ENCODE measurements around the gene USP2.

Gene USP2

DNA sequence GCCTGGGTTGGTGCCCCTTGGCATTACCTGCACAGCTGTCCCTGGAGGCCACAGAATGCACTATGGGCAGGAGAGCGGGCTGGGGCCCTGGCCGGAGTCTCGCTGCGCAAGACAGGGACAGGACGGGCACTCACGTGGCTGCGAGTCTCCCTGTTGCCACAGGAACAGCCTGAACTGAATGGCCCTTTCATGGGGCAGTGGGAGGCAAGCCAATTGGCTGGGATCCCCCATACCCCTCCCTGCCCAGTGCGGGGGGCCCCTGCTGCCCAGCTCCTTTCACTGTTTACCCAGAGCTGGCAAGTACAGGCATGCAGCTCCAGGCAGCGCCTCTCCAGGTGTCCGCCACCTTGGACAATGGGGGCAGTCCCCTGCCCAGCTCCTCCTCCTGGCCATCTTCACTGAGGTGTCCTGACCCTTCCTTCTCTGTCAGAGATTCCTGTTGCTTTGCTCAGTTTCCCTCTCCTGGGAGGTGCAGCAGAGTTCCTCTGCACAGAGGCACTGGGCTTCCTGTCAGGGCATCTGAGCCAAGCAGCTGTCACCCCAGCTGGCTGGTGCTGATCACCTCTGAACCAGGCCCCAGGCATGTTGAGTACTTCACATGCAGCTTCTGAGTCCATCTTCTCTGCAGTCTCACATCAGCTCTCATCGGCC lies 5.2 kb downstream of the USP2 start:
- DNase-seq (ENCODE audit: low read depth), result no peak

DNA sequence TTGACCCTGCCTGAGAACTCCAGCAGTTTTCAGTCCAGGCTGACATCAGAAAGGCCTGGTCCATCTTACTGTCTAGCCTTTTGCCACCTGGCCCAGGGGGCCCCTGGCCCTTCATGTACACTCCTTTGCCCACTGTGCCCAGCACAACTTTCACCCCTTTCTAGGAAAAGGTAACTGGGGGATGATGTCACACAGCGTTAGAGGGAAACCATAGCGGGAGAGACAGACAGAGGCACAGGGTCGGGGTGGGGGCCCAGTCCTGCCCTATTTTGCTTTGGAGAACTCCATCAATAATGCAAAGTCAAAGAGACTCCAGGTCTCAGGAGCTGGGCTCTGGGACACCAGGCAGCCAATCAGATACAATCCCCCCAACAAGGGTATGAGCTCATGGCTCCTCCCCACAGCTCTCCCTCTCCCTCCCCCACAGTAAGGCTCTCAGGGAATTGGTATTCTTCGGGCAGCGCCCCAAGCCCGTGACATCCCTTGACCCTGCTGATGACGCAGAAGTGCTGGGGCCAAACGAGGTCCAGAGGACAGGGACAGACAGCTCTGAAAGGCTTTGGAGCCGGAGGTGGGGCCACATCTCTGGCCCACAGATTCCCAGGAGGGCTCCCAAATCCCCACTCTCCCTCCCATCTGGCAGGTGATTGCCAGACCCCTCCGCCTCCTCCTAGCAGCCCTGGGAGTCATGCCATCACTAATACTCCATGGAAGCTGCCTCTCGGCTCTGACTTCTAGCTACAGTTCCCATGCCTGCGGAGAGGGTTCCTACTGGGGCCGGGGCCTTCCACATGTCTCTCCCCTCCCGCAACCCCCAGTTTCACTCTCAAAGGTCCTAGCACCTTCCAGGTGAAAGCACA lies 5.9 kb downstream of the USP2 start:
- DNase-seq (ENCODE audit: low read depth), result no peak

DNA sequence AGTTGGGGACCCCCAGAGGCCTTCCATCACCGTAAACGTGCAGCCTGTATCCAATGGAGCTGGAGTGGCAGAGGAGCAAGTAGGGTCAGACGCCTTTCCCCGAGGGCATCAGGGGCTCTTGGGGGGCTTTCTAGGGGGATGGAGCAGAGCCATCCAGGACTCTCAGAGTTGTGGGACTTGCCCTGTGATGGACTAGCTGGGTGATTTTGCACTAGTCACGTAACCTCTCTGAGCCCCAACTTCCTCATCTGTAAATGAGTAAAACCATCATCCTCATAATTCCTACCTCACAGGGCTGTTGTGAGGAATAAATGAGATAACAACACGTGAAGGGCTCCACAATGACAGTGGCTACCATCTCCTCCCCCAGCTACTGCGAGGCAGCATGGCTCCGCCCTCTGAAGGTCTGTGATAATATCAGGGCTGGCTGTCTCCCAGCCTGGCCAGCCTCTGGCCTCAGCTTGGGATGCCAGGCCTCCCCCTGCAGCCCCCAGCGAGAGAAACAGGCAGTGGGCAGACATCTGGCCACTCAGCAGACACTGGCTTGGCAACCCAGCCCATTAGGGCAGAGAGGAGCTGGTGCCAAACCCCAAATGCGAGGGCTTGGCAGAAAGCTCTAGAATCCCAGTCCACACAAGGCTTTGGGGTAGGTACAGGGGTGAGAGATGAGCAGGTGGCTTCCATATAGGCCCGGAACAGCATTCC lies 6.7 kb downstream of the USP2 start:
- no peak for DNase-seq (ENCODE audit: low read depth)

DNA sequence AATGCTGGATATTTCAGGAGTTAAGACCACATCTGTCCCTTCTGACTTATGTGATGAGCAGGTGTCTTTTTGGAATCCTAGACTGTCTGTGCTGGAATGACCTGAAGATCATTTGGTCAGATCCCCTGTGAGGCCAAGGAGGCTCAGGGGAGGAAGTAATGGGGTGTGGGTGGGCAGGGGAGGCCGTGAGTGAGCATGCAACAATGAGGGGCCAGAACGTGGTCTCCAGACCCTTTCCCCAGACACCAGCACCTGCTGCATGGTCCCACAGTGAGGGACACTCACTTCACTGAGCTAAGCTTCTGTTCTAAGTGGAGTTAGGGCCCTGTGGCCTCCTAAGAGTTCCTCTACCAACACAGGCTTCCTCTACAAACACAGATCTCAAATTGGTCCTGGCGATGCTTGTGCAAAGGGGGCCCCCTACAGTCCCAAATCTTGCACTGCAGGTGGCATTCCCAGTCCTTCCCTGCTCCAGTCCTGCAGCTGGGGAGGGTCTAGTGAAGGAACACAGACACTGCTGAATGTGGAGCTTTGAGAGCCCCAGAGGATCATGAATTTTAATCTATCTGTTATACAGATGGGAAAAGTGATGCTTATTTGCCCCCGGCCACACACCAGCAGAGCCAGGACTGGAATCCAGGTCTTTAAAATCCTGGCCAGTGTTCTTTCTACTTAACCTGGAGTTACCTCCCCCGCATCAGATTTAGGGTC lies 7.4 kb downstream of the USP2 start:
- DNase-seq (ENCODE audit: low read depth), result no peak

DNA sequence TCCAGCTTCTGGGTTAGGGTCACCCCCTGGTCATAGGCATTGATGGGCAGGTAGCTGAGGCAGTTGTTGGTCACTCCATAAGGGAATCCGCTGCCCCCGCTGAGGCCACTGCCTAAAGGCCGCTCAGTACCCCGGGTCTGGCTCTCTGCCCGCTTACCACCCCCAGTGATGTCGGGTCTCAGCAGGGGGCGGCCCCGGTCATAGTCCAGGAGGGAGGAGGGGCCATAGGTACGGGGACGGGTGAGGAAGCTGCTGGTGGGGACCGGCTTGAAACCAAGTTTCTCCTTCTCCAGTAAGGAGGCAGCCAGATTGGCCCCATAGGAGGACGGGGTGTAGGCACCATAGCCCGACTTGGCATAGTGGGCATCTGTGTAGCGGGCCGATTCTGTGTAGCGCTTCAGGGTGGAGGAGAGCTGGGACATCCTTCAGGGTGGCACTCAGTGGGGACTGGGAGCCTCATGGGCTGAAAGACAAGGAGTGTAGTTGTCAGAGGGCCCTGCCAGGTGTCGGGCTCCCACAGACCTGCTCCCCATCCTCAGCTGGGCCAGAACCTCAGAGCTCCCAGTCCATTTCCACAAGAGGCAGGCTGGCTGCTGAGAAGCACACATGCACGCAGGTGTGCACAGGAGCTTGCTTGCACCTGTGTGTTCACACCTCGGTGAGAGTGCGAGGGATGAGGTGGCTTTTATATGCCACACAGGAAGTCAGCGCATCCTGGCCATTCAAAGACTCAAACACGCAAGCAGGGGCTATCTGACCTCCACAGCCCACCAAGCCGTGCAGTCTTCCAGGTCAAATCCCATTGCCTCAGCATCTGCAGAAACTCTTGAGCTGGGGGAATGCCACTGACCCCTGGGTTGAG lies 8.2 kb downstream of the USP2 start:
- no peak for DNase-seq (ENCODE audit: low read depth)

DNA sequence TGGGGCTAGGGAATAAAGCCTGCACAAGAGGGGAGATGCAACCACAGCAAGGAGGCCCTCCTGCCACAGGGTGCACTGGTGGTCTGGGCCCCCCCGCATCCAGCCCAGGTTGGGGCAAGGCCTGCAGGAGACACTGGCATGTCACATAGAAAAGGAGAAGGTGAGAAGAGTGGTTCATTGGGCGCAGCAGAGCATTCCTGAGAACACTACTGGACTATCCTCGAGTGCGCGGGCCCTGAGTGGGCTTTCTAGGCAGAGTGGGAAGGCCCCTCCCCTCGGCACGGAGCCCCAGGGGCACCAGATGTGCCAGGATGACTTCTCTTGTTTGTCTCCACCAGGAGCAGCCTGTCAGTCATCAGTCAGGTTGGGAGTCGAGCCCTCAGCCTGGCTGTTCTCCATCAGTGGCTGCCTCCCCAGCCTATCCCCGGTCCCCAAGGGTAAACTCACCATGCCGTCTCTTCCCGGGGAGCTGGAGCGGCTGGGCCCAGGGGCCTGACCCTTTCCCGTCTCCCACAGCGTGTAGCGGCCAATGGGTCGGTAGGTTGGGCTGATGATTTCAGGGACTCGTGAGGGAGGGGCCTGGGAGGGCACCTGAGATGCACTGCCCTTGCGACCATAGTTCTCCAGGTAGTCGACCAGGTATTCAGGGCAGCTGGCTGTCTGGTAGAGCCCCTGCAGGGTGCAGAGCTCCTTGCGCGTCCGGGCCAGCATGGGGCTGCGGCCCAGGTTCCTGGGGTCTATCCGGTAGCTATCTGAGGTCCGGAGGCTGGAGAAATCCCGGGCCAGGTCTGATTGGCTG lies 9.0 kb downstream of the USP2 start:
- no peak for DNase-seq (ENCODE audit: low read depth)

DNA sequence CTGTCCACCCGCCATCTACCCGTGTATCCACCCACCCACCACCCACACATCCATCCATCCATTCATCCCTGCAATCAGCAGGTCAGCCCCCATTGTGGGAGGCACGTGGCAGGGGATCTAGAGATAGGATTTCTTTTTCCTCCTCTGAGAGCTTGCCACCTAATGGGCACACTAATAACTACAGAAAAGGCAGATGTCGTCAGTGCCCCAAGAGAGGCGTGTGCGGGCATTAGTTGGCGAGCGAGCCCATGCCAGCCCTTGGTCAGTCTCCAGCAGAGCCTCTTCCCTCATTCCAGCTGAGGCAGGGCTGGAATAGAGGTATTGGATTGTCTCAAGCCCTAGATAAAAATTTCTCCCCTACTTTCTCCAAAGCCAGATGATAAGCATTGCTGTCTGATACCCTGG lies 9.7 kb downstream of the USP2 start:
- no peak for DNase-seq (ENCODE audit: low read depth)

DNA sequence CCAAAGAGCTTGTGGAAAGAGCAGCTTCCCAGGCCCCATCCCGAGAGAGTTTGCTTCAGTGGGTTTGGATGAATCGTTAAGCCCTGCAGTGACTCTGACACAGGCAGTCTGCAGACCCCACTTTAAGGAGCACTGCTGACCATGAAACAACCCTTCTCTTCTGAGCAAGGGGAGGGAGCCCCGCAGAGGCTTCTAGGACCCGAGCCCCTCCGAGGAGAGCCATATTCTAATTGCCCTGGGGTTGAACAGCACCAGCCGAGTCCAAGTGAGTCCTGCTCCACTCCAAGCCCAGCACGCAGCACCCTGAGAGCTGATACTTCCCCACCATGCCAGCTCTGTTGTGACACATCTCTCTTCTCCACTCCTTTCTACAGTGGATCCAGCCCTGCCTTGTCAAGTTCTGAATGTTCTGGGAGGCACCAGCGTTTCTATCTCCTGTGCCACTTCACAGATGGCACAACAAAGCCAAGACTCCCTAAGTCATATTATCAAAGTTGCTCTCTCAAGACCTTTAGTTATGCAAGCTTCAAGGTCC lies 10.4 kb downstream of the USP2 start:
- DNase-seq (ENCODE audit: low read depth), result no peak

DNA sequence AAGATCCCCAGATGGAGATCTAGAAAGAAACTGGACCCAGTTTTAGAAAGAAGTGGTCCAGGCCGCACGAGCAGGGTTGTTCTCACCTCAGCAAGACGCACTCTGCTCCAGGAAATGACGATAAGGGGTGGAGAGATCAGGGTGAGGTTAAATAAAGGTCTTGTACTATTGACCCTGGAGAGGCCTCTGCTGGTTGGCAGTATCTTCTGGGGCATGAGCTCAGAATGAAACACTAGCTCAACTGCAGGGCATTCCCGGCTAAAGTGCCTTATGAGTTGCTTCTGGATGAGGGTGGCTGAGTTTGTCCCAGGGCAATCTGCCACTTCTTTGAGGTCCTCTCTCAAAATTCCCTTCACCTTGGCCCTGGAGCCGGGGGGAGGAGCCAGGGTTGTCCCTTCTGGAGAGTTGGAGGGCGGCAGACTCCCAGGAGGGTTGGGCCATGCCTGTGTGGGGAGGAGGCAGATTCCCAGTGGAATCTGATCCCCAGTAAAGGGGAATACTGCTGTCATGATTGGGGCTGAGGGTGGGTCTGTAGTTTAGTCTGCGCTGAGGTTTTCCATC lies 10.9 kb downstream of the USP2 start:
- DNase-seq (ENCODE audit: low read depth), result no peak

DNA sequence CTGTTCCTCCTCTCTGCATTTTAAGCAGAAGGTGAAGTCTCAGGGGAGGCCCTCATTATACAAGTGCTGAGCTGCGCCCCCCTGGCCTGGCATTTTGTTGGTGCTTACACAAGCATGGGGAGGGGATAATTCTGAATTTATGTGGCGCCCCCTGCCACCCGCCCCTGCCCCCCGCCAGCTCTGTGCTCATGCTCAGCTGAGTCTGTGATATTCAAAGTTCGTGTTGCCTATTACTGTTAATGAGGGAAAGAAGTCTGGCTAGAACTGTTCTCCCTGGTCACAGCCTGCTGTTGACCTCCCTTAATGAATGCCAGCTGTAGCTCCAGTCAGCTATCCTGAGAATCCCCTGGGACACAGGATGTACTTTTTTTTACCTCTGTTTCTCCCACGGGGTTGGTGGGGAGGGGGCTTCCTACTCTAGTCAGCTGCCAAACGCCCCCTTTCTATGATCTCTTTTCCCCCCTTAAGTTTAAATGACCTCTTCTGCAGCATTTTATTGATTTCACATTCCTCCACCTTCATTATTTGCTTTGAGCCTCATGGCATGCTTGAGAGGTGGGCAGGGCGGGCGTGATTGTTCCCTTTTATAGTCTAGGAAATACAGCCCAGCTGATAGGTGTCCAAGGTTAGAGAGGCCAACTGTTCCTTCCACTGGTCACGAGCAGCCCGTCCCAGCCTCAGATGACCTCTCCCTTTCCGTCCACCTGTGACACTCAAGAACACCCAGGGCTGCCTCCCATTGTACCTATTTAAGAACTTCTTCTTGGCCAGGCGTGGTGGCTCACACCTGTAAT lies 12.2 kb downstream of the USP2 start:
- no peak for DNase-seq (ENCODE audit: low read depth)

DNA sequence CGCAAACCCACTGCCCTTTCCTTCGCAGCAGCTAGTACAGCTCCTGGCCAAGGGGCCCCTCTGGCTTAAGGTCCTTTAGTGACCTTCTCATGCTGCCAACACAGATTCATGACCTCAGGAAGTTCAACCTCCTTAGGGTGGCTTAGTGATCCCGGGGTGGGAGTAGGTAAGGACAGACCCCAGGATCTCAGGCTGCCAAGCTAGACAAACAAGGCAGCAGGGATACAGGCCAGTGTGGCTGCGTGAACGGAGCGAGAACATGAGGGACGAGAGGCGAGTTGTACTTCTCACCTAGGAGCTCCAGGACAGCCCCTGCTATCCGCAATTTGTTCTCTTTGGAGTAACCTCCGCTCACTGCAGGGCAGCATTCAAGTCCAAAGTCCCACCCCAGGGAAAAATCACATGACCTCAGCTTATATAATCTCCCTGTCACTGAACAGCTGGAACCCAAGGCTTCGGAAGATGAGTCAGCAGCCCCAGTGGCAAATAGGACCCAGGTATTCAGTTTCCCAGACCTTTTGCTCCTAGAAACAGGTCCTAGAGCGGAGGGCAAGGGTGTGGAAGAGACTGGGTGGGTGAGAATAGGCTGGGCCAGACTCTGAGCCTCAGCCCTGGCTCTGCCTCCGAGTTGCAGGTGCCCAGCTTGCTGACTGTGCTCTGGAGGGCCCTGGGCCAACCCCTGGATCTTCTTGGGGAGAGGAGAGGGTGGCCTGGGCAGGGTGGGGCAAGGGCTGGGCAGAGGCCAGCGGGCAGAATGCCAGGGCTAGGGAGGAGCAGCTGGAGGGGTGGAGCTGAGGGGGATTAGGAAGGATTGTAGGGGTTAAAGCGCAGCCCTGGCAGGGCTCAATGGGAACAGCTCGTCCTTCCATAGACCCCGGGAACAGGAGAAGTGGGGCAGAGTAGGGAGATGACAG lies 13.1 kb downstream of the USP2 start:
- no peak for DNase-seq (ENCODE audit: low read depth)

DNA sequence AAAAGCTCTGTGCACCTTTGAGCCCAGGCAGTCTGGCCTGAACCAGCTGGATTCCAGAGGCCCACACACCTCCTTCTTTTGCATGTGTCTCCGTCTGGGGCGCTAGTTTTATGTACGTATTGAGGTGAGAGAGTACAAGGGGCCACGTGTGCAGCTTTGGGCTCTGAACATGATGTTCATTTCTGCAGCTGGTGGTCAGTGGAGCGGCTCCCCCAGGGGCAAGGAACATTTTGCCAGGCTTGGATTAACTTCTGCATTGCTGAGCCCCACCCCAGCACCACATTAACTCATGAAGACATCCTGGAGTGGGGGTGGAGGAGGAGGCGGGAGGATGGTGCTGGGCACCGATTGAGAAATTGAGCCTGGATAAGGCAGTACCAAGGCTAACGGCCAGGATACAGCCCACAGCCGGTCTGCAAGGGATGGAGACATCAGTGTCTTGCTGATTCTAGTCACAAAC lies 13.8 kb downstream of the USP2 start:
- no peak for DNase-seq (ENCODE audit: low read depth)

DNA sequence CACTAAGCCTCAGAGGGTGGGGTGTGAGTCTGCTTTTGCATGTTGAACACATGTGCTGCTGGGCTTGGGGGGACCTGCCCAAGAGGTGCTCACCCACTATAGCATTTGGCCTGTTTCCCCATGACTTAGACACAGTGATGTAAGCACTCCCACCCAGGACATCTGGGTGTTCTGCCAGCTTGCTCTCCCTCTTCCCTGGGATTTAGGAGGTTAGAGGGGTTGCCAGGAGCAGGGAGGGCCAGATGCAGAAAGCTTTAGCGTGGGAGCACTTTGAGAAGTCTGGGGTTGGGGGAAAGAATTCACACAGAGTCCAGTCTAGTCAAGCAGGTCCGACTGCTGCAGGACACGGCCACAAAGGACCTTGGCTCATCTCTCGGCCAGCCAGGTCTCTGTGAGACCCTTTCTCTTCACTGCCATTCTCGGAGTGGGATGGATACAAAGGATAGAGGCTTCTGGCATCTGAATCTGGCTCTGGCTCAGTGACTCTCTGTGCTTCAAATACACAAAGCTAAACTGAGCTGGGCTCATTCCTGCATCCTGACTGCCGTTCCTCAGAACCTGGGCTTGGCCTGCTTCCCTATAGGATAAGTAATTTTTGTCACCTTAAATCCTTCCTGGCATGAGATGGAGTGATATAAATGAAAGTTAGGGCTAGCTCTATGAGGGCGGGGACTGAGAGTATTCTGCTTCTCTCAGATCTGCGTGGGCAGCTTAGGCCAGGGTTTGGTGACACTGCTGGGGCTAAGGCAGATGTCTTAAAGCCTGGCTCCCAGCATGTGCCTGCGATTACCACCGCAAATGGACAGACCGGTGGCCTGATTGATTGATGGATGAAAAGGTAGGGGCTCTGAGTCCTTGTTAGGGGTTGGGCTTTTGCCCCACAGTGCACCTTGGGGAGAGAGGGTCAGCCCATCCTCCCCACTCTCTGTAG lies 14.5 kb downstream of the USP2 start:
- no peak for DNase-seq (ENCODE audit: low read depth)

DNA sequence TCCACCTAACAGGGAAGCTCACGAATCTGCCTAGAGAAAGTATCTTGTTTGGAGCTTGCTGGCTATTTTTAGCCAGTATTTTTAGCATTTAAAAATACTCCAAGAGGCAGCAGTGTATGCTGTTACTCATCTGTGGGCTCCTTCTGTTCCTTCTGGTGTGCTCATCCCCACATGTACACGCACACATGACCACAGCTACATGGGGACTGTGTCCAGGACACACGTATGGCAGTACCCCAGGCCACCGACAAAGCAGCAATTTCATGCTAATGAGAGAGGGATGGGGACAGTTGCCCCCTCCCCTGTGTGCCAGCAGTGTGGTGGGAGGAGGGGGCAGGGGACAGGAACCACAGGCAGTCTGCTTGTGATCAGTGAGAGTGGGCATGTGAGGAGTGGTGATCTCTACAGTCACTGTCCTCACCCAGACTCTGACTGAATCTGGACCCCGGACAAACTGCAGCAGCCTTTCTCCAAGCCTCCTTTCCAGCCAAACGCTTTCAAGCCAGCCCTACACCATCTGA lies 16.4 kb downstream of the USP2 start:
- DNase-seq (ENCODE audit: low read depth), result no peak

DNA sequence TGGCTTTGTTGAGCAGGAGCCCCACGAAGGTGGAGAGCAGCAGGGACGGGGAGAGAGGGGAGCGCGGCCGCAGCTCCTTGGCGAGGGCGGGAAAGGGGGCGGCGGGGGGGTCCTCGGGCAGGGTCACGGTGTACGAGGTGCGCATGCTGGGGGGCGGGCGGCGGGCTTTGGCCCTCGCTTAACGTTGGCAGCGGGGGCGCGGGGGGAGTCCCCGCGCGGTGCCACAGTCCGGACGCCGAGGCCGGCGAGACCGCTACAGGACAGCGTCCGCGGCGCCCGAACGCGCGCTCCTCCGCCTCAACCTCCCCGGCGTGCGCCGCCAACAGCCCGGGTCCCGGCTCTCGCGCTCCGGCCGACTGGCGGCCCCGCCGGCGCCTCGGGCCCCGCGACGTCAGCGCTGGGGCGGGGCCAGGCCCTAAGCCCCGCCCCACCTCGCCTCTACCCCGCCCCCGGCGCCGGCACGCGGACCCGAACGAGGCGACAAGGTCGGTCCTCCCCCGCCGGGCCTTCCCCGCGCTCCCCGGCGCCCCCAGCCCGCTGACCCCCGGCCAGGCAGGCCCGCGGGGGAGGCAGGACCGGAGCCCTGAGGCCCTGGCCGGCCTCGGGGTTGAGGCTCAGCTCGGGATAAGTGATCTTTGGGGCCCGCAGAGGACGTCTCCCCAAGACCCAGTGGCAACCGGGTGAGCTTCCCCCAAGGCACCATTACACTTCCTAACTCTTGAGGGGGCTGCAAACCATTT lies 17.5 kb downstream of the USP2 start:
- DNase-seq (ENCODE audit: low read depth), result no peak

Measured in HS-27A (cell line).